ENCODE results near the gene ECHS1. TPM values are rescaled to one million over a fixed set of nuclear protein-coding genes. Genes with fewer than 3 reads are reported as not detected.
"Not testable (repeated sequence)": the region's sequence is repeated elsewhere in the genome, so short reads cannot be mapped to it uniquely, and the experiment has no call there.

The ECHS1 gene
- total RNA-seq, 1 donor from 2014 or later = 103 TPM

DNA sequence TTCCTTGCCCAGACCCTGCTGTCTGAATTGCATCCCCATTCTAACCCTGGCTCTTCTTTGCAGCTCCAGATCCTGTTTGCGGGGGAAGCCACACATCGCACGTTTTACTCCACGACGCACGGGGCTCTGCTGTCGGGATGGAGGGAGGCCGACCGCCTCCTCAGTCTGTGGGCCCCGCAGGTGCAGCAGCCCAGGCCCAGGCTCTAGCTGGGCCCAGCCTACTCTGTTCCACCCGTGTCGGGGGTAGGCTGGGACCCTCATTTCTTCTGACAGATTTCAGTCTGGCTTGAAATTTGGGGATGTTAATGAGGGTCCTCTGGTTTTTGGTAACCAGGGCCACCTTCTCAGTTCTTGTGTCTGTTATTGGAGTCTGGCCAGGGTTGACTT is 18.1 kb upstream of the ECHS1 start:
- H3K27ac Mint-ChIP-seq (ENCODE audit: unreplicated experiment) = no peak overlapping the region
- no peaks in the 10 kb centered on the region for H3K27me3 Mint-ChIP-seq (ENCODE audit: low read depth)
- H3K36me3 Mint-ChIP-seq (ENCODE audit: low read depth) = no peaks in the 10 kb centered on the region
- no peak for DNase-seq (ENCODE audit: low read depth, low spot score)
- no peak overlapping the region for H3K4me3 Mint-ChIP-seq
- H3K9me3 Mint-ChIP-seq = no peaks in the 10 kb centered on the region
- H3K4me1 Mint-ChIP-seq = peaks cover 14% of the 10 kb centered on the region
- TF ChIP-seq, protein P1, sequence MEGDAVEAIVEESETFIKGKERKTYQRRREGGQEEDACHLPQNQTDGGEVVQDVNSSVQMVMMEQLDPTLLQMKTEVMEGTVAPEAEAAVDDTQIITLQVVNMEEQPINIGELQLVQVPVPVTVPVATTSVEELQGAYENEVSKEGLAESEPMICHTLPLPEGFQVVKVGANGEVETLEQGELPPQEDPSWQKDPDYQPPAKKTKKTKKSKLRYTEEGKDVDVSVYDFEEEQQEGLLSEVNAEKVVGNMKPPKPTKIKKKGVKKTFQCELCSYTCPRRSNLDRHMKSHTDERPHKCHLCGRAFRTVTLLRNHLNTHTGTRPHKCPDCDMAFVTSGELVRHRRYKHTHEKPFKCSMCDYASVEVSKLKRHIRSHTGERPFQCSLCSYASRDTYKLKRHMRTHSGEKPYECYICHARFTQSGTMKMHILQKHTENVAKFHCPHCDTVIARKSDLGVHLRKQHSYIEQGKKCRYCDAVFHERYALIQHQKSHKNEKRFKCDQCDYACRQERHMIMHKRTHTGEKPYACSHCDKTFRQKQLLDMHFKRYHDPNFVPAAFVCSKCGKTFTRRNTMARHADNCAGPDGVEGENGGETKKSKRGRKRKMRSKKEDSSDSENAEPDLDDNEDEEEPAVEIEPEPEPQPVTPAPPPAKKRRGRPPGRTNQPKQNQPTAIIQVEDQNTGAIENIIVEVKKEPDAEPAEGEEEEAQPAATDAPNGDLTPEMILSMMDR (conservative IDR thresholded peaks at IDR 0.05) = no peak

DNA sequence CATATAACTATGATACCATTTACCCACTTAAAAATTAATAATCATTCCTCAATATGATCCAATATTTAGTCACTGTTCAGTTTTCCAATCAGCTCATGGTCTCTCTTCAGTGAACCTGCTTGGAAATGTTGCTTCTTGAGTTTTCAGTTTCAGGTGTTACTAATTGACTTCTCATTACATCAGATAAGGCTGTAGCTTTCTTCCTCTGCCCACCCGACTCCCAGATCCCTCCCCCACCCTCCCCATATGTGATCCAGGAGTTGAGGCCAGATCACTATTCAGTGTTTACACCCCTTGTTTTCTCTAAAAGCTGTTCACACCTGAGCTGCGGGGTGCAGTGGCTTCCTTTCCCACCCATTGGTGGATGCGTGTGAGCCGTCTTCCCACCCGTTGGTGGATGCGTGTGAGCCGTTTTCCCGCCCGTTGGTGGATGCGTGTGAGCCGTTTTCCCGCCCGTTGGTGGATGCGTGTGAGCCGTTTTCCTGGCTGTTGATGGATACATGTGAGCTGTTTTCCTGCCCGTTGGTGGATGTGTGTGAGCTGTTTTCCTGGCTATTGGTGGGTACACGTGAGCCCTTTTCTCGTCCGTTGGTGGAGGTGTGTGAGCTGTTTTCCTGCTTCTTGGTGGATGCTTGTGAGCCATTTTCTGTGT is 17.6 kb upstream of the ECHS1 start:
- Mint-ChIP-seq H3K27ac (ENCODE audit: unreplicated experiment) (no peak overlapping the region), H3K27me3 (ENCODE audit: low read depth) (no peaks in the 10 kb centered on the region), H3K4me3 (peak overlapping the region; percentile 61), H3K36me3 (ENCODE audit: low read depth) (no peaks in the 10 kb centered on the region), H3K9me3 (no peaks in the 10 kb centered on the region), H3K4me1 (peaks cover 14% of the 10 kb centered on the region)
- DNase-seq (ENCODE audit: low read depth, low spot score) = no peak
- TF ChIP-seq, protein P1 (conservative IDR thresholded peaks at IDR 0.05) = no peak

DNA sequence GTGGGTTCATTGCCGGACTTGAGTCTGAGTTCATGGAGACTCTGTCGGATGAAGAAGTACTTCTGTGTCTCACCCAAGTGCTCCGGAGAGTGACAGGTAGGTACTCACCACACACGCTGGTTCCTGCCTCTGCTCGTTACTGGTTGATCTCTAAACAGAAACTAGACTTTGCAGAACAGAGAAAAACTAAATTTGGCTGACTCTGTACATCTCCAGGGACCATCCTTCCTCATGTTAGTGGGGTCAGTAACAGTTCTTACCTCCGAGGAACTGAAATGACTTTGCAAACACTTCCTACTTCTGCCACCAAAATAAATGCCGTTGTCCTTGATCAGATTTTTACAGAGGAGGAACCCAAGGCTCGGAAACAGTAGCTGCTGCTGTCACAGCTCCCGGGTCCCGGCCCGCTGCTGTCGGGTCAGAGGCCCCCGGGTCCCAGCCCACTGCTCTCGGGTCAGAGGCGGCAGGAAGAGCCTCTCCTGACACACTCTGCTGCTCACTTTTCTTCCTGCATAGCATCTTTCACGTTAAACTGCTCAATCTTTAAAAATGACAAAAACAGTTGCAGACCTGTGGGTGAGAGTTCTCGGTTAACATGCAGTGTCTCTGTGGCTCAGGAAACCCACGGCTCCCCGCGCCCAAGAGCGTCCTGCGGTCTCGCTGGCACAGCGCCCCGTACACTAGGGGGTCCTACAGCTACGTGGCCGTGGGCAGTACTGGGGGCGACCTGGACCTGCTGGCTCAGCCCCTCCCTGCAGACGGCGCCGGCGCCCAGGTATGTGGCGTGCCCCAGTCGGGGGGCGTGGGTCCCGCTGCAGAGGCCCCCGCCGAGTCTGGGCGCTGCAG is 16.0 kb upstream of the ECHS1 start:
- TF ChIP-seq, protein P1 (conservative IDR thresholded peaks at IDR 0.05) = no peak
- no peaks in the 10 kb centered on the region for H3K27me3 Mint-ChIP-seq (ENCODE audit: low read depth)
- H3K36me3 Mint-ChIP-seq (ENCODE audit: low read depth) = no peaks in the 10 kb centered on the region
- no peak overlapping the region for H3K27ac Mint-ChIP-seq (ENCODE audit: unreplicated experiment)
- no peaks in the 10 kb centered on the region for H3K9me3 Mint-ChIP-seq
- DNase-seq (ENCODE audit: low read depth, low spot score) = no peak
- H3K4me1 Mint-ChIP-seq = peaks cover 4% of the 10 kb centered on the region
- H3K4me3 Mint-ChIP-seq = peak overlapping the region; percentile 8

DNA sequence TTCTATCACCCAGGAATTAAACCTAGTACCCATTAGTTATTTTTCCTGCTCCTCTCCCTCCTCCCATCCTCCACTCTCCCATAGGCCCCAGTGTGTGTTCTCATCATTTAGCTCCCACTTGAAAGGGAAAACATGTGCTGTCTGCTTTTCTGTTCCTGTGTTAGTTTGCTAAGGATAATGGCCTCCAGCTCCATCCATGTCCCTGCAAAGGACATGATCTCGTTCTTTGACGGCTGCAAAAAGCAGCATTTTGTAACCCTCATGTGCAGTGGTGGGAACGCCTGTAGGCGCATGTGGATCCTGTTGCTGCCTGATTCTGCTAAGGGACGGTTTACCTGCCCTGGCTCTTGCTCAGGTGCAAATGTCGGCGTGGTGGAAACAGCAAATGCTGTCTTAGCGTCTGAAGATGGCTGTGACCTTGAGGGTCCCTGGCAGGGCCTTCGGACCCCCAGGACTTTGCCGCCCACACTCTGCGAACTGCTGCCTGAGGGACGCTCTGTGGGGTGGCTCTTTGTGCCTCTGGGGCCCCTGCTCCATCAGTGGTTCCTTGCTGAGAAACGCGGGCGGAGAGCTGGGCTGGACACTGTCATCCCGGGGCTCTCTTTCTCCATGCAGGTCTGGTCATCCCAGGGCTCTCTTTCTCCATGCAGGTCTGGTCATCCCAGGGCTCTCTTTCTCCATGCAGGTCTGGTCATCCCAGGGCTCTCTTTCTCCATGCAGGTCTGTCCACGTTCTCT is 15.2 kb upstream of the ECHS1 start:
- TF ChIP-seq, protein P1 (conservative IDR thresholded peaks at IDR 0.05) = no peak
- no peak overlapping the region for H3K27ac Mint-ChIP-seq (ENCODE audit: unreplicated experiment)
- H3K9me3 Mint-ChIP-seq = no peaks in the 10 kb centered on the region
- H3K4me1 Mint-ChIP-seq = peaks cover 4% of the 10 kb centered on the region
- no peak for DNase-seq (ENCODE audit: low read depth, low spot score)
- no peaks in the 10 kb centered on the region for H3K27me3 Mint-ChIP-seq (ENCODE audit: low read depth)
- peak overlapping the region; percentile 56 for H3K4me3 Mint-ChIP-seq
- H3K36me3 Mint-ChIP-seq (ENCODE audit: low read depth) = no peaks in the 10 kb centered on the region

DNA sequence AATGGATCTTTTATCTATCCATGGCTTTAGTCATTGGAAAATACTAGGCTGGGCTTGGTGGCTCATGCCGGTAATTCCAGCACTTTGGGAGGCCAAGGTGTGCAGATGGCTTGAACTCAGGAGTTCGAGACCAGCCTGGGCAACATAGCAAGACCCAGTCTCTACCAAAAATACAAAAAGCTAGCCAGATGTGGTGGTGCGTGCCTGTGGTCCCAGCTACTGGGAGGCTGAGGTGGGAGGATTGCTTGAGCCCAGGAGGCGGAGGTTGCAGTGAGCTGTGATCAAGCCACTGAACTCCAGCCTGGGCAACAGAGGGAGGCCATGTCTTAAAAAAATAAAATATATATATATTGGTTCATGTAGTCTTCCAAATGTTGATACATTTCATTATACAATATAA is 13.8 kb upstream of the ECHS1 start:
- H3K27me3 Mint-ChIP-seq (ENCODE audit: low read depth); H3K4me3 Mint-ChIP-seq; H3K9me3 Mint-ChIP-seq; H3K36me3 Mint-ChIP-seq (ENCODE audit: low read depth); H3K27ac Mint-ChIP-seq (ENCODE audit: unreplicated experiment); DNase-seq (ENCODE audit: low read depth, low spot score); H3K4me1 Mint-ChIP-seq: not testable (repeated sequence)

Data from neural crest cell (in vitro differentiated cells).